NCI-H2107 treated with DMSO at 0.1 percent for 48 hours (cell line): ENCODE data around the gene CASP7.
"Not testable (repeated sequence)": the region's sequence is repeated elsewhere in the genome, so short reads cannot be mapped to it uniquely, and the experiment has no call there.

ENCODE experiments used
- DNase-seq: peaks from one replicate; lab custom pipeline; 2025; ENCODE audit not compliant: unreplicated experiment; lab: John Stamatoyannopoulos, UW

CASP7 gene

DNA sequence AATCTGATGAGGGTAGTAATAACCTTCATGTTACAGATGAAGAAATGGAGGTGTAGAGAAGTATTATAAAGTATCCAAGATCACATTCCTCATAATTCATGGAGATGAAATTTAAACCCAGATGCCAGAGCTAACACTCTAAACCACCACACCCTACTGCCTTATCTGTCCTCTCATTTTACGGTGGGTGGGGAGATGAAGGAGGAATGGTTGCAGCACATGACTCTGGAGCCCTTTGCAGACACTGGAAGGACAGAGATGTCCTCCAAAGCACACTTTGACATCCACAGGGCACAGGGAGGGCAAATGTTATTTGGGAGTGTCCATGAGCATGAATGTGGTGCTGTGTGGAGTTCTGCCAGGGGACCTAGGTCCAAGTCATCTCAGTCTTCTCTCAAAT lies 72.8 kb downstream of the CASP7 start:
- no peak for DNase-seq

DNA sequence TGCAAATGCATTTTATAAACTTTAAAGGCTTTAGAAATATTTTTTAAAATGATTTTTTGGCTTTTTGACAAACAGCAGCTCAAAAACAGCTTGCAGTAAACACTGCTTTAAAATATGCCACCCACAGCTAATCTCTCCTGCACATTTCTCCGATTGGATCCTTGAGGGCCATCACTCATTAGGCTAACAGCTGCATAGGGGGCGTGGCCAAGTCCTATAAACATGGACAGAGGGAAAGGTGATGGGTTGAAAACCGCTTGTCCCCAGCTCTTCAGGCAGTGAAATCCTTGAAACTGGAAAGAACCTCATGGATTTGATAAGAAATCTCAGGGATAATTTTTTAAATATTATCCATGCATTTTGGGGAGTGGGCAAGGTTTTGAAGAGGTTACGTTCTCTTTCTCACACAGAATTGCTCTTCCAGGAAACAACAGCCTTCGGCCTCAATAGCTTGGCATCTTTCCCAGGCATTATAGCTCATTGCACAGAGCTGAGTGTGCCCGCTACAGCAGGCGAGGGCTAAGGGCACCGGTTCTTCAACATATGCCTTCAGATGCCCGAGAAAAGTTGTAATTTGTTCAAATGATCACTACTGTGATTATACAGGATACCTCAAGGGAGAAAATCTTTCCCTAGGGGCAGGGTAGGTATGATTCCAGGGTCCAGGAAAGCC lies 73.4 kb downstream of the CASP7 start:
- peak; percentile 20 for DNase-seq

DNA sequence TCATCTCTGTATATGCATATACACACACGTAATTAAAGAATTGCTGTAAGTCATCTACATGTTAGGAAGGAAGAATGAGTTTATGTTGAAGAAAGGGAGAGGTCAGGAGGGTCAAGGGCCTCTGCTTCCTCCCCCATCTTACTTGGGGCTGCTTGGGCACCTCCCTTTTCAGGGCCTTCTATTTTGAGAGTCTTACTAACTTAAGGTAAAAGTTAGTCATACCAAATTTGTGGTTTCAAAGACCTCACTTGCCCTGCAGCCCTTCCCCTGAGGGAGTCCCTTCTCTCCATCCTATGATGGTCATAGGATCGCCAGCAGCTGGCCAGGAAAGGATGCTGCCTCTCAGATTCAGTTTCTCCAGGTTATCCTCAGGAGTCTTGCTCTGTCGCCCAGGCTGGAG lies 74.4 kb downstream of the CASP7 start:
- no peak for DNase-seq

DNA sequence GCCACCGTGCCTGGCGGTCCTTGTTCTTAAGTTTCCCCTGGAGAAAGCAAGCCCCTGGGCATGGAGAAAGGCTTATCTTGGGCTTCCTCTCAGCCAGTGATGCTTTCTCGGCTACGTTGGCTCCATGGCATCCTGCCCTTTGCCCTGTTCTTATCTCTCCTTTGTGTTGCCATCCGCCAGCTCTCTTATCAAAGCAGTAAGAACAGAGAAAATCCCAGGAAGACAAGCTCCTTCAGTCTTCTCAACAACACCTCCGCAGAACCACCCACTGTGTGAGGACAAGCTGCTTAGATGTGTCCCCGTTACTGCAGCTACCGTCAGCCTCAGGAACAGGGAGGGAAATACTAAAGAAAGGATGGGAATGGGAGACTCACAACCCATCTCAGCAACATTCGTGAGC lies 75.1 kb downstream of the CASP7 start:
- DNase-seq, result no peak

DNA sequence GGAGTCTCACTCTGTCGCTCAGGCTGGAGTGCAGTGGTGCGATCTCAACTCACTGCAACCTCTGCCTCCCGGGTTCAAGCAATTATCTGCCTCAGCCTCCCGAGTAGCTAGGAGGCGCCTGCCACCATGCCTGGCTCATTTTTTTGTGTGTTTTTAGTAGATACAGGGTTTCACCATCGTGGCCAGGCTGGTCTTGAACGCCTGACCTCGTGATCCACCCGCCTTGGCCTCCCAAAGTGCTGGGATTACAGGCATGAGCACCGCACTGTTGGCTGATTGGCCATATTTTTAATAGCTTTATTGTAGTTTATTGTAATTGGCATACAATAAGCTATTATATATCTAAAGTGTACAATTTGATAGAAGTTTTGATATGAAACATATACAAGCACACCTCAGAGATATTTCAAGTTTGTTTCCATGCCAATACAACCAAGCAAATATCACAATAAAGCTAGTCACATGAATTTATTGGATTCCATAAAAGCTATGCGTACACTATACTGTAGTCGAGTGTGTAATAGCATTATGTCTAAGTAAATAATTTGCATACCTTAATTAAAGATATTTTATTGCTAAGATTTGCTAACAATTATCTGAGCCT lies 77.3 kb downstream of the CASP7 start:
- no peak for DNase-seq

DNA sequence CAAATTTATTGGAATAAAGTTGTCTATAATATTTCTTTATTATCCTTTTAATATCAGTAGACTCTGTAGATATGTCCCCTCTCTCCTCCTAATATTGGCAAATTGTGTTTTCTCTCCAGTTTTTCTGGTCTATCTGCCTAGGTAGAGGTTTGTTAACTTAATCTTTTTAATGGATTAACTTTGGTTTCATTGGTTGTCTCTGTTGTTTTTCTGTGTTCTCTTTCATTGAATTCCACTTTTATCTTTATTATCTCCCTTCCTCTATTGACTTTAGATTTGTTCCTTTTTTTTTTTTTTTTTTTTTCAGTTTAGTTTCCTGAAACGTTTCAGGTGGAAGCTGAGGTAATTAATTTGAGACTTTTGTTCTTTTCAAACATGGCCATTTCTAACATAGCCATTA lies 82.4 kb downstream of the CASP7 start:
- DNase-seq, result no peak

DNA sequence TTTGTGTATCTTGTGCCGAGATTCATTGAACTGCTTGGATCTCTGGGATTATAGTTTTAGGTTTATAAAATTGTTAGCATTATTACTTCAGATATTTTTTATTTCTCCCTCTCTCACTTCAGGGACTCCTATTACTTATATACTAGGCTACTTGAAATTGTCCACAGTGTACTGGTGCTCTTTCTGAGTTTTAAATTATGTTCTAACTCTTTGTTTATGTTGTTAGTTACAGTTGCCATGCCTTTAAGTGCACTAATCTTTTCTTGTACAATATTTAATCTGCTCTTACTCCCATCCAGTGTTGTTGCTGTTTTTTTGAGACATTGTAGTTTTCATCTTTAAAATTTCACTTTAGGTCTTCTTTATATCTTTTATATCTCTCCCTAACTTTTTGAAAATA lies 84.9 kb downstream of the CASP7 start:
- no peak for DNase-seq

DNA sequence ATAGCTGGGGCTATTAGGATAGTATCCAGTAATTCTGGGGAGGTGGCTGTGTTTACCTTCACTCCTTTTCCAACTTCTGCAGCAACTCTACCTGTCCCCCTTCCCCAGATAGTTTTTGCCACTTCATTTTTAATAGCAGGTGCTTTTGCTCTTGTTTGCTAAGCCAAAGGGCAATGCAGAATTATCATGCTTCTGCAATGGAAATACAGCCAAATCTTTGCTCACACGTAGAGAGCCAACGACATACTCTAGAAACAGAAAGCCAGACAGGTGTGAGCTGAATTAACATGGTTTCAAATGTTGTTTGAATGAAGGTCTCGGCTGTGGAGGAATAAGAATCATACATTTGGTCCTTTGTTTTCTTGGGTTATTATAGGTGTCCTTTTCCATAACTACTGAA lies 86.2 kb downstream of the CASP7 start:
- DNase-seq, result peak; percentile 8

DNA sequence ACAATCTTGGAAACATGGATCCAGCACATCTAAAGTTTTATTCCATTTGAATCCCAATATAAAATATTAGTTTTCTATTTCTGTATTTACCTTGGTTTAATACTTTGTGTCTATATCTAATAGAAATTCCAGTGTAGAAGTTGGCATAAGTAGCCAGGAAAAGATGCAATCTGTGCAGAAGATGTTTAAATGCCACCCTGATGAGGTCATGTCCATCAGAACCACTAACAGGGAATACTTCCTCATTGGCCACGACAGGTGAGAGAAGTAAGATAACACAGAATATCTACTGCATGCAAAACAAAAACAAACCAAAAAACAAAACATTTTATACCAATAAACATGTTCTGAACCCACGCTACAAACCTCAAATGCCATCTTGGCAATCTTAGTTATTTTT lies 87.5 kb downstream of the CASP7 start:
- no peak for DNase-seq

DNA sequence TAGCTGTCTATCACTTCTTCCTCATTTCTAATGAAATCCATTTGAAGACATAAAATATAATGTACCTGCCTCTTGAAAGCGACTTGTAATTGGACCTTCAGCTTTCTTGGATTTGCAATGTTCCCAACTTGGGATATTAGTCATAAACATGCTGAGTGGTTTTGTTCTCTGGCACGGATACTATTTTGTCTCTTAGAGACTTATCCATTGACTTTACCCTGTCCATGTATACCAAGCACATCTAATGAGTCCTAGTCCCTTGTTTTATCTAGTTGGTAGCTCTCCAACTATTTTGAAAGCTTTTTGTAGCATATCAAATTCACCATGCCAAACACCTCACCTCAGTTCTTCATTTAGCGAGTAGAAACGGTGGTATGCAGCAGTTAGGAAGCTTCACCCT lies 90.6 kb downstream of the CASP7 start:
- no peak for DNase-seq

DNA sequence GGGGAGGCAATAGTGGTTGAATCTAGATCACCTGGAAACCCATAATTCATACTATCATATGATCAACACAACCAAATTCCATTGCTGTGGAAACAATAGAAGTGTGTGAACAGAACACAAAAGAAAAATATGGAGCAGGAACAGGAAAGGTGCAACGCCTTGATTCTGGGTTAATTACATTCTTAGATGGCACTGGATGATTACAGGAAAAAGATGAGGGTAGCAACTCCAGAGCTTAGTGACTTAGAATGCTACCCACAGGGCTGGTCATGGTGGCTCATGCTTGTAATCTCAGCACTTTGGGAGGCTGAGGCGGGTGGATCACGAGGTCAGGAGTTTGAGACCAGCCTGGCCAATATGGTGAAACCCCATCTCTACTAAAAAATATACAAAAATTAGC lies 91.4 kb downstream of the CASP7 start:
- not testable (repeated sequence) for DNase-seq

DNA sequence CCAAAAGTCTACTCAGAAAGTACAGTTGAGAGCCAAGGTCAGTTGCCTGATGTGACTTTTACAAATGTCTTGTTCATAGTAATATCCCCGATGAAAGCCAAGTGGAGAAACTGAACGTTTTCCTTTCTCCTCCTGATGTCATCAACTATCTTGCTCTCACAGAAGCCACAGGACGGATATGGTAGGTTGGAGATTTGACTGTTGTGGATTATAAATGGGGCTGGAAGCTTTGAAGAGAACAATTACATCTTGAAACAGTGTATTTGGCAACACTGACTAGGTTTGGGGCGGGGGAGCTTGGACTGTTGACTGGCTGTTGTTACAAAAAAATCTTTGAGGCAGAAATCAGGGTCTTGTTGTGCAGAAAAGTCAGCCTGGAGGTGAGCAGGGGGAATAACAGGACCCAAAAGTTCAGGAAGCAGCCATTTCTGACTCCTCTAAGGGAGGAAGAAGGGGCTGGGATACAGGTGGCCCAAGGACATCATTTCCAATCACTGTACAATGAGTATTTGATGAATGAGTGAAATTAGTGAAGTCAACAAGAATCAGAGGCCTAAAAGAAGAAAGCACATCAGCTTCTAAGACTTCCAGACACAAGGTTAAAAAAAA lies 96.1 kb downstream of the CASP7 start:
- DNase-seq, result no peak

DNA sequence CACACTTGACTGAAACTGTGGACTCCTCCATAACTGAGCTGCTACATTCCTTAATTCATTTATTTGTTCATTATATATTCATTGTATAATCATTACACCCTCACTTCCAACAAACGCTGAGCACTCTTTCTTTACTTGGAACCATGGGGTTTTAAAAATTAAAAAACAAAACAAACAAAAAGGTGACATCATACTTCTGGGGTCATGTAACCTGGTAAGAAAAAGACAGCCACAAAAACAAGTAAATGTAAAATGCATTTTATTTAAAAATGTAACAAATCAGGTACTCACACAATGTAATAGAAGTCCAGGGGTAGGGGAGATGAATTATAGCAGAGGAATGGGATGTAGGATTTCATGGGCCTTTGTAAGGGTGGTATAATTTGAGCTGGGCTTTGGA lies 96.8 kb downstream of the CASP7 start:
- no peak for DNase-seq
